GM12873 (cell line): ENCODE measurements around the gene TACC3.

Experiments used
- TF ChIP-seq, protein P1 (sequence below): IDR thresholded peaks from 2 replicates; pipeline ENCODE4 v1.5.1; 2012; ENCODE audit warnings: low read depth, mild to moderate bottlenecking, moderate library complexity, low read length, control low read depth; ENCODE audit not compliant: insufficient read depth; ENCODE audit errors: missing control alignments

The TACC3 gene

DNA sequence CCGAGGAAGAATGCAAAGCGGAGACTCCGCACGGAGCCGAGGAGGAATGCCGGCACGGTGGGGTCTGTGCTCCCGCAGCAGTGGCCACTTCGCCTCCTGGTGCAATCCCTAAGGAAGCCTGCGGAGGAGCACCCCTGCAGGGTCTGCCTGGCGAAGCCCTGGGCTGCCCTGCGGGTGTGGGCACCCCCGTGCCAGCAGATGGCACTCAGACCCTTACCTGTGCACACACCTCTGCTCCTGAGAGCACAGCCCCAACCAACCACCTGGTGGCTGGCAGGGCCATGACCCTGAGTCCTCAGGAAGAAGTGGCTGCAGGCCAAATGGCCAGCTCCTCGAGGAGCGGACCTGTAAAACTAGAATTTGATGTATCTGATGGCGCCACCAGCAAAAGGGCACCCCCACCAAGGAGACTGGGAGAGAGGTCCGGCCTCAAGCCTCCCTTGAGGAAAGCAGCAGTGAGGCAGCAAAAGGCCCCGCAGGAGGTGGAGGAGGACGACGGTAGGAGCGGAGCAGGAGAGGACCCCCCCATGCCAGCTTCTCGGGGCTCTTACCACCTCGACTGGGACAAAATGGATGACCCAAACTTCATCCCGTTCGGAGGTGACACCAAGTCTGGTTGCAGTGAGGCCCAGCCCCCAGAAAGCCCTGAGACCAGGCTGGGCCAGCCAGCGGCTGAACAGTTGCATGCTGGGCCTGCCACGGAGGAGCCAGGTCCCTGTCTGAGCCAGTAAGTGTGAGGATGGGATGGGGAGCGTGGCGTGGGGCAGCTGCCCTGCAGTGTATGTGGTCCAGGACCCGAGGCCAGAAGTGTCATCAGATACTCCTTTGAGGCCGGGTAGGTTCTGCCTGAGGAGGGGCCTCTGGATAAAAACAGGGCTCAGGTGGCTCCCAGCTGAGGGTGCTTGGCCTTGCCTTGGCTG lies 7.0 kb downstream of the TACC3 start:
- TF ChIP-seq, protein P1, sequence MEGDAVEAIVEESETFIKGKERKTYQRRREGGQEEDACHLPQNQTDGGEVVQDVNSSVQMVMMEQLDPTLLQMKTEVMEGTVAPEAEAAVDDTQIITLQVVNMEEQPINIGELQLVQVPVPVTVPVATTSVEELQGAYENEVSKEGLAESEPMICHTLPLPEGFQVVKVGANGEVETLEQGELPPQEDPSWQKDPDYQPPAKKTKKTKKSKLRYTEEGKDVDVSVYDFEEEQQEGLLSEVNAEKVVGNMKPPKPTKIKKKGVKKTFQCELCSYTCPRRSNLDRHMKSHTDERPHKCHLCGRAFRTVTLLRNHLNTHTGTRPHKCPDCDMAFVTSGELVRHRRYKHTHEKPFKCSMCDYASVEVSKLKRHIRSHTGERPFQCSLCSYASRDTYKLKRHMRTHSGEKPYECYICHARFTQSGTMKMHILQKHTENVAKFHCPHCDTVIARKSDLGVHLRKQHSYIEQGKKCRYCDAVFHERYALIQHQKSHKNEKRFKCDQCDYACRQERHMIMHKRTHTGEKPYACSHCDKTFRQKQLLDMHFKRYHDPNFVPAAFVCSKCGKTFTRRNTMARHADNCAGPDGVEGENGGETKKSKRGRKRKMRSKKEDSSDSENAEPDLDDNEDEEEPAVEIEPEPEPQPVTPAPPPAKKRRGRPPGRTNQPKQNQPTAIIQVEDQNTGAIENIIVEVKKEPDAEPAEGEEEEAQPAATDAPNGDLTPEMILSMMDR, result no peak

DNA sequence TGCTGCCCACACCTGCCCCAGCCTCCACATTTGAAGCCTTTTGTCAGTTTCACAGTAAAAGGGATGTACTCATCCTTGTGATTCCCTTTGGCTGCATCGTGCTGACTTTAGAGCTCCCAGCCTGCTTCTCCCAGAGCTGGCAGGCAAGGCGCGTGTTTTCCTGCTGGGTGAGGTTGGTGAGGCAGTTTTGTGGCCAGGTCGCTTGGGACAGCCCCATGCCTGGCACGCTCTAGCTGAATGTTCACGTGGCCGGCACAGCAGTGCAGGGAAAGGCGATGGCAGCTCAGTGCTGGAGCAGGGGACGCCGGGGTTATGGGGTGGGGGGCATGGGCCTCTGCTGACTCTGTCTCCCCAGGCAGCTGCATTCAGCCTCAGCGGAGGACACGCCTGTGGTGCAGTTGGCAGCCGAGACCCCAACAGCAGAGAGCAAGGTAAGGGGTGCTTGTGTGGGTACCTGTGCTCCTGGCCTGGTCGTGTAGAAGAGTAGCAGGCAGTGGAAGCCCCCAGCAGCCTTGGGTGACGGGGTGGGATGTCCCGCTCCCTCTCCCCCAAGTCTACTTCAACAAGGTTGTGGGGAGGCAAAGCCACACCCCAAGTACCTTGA lies 9.3 kb downstream of the TACC3 start:
- TF ChIP-seq, protein P1, result no peak

DNA sequence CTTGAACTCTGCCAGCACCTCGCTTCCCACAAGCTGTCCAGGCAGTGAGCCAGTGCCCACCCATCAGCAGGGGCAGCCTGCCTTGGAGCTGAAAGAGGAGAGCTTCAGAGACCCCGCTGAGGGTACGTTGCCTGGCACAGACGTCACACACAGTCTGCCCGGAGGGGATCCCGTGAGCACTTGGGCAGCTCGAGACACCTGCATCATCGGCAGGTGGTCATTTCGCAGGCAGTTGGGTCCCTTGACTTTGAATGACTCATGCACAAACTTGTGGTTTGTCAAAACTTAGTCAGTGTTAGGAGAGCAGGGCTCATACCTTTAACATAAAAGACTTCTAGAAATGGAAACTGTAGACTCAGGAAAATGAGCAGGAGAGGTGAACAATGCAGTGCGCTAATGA lies 9.9 kb downstream of the TACC3 start:
- TF ChIP-seq, protein P1, result no peak

DNA sequence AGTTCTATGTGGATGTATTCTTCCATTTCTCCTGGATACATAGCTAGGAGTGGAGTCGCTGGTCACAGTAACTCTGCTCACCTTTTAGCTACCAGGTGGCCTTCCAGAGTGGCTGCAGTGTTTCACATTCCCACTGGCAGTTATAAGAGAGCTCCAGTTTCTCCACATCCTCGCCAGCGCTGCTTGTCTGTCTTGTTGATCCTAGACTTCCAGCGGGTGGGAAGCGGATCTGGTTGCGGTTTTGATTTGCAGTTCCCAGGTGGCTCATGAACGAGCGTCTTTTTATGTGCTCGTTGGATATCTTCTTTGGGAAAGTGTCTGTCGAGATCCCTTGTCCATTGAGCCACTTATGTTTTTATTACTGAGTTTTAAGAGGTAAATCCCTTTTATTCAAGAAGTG lies 11.6 kb downstream of the TACC3 start:
- TF ChIP-seq, protein P1, result no peak

DNA sequence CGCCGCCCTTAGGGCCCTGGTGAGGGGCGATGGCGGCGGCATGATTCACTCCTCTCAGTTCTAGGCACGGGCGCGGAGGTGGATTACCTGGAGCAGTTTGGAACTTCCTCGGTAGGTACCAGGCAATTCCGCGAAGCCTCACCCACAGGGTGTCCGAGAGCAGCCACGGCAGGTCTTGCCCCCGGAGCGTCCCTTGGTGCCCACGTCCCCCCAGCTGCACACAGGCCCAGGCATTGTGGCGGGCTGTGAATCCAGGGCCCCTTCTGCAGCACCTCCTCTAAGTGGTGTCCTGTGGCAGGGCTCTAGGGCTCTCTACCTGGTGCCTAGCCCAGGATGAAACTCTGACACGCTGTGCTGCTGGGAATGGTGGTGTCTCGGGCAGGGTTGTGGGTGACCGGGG lies 13.9 kb downstream of the TACC3 start:
- TF ChIP-seq, protein P1, result no peak

DNA sequence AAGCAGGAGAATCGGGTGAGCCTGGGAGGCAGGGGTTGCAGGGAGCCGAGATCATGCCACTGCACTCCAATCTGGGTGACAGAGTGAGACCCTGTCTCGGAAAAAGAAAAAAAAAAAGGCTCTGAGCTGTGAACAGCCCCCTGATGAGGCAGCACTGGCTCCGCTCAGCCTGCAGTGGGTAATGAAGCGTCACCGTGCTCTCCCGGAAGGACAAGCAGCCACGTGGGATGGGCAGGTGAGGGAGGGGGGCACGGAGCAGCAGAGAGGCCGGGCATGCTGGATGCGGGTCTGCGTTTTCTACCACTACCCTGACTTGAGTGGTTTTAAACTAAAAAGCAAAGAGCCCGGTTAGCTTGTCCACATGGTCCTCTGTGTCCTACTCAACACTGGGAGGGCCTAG lies 15.5 kb downstream of the TACC3 start:
- TF ChIP-seq, protein P1, result no peak

DNA sequence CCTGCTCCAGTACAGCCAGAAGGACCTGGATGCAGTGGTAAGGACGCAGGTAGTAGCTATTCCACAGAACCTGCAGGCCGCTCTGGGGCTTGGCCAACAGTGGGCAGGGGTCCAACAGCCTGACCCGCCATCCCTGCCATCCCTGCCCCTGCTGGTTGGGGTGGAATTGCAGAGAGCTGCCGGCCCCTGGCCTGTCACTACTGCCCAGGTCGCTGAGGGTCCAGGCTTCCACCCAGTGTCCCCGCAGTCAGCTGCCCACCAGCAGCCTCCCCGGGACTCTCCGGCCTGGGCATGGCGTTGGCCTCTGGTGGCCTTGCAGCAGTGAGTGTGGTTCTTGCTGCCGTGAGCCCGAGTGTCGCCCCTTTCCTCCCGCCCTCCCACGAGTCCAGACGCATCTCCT lies 16.3 kb downstream of the TACC3 start:
- TF ChIP-seq, protein P1, result no peak
